Karpas-422 (cell line): ENCODE data around the gene LRRC27. TPM values are rescaled to one million over a fixed set of nuclear protein-coding genes. Genes with fewer than 3 reads are reported as not detected.

Experiments used
- DNase-seq: peaks from one replicate; pipeline ENCODE4 v3.0.0-alpha.2; 2015
- H2AFZ ChIP-seq: fragments of 200-600 bp; sonication (generic); 2 replicates; pipeline ENCODE4 v1.6.1; 2014; ENCODE audit warnings: antibody characterized with exemption, low read length, mixed read lengths
- H3K27ac ChIP-seq: fragments of 200-600 bp; sonication (generic); 2 replicates; pipeline ENCODE4 v1.5.1; 2014; ENCODE audit warnings: mild to moderate bottlenecking, low read length, moderate library complexity
- H3K27me3 ChIP-seq: fragments of 200-600 bp; sonication (generic); 2 replicates; pipeline ENCODE4 v1.6.1; 2014; ENCODE audit warnings: low read length, mixed read lengths
- H3K36me3 ChIP-seq: fragments of 200-600 bp; sonication (generic); 2 replicates; pipeline ENCODE4 v1.6.1; 2014; ENCODE audit warnings: low read length, mixed read lengths; ENCODE audit not compliant: insufficient read depth
- H3K4me1 ChIP-seq: fragments of 200-600 bp; sonication (generic); 2 replicates; pipeline ENCODE4 v1.6.1; 2014; ENCODE audit warnings: mild to moderate bottlenecking, low read length, mixed read lengths
- H3K4me2 ChIP-seq: fragments of 200-600 bp; sonication (generic); 2 replicates; pipeline ENCODE4 v1.6.1; 2014; ENCODE audit warnings: low read length, low read depth, mild to moderate bottlenecking; ENCODE audit not compliant: poor library complexity, severe bottlenecking
- H3K4me3 ChIP-seq: fragments of 200-600 bp; sonication (generic); 2 replicates; pipeline ENCODE4 v1.5.1; 2014; ENCODE audit warnings: mild to moderate bottlenecking, antibody characterized with exemption, low read length, mixed read lengths
- H3K79me2 ChIP-seq: fragments of 200-600 bp; sonication (generic); 2 replicates; pipeline ENCODE4 v1.6.1; 2014; ENCODE audit warnings: mild to moderate bottlenecking, low read length, mixed read lengths
- H3K9ac ChIP-seq: fragments of 200-600 bp; sonication (generic); 2 replicates; pipeline ENCODE4 v1.6.0; 2014; ENCODE audit warnings: low read length
- H3K9me2 ChIP-seq: fragments of 200-600 bp; sonication (generic), shearing (Covaris generic); replicated peaks from 2 replicates; pipeline ENCODE4 v1.6.0; 2014; ENCODE audit warnings: mild to moderate bottlenecking, low read length, moderate library complexity; ENCODE audit not compliant: insufficient read depth
- H3K9me3 ChIP-seq: fragments of 300-700, 200-600 bp; sonication (generic); 2 replicates; pipeline ENCODE4 v1.6.1; 2014; ENCODE audit warnings: low read length, mixed read lengths
- H4K20me1 ChIP-seq: fragments of 200-600 bp; sonication (generic); 2 replicates; pipeline ENCODE4 v1.6.1; 2014; ENCODE audit warnings: mild to moderate bottlenecking, antibody characterized with exemption, low read length, low read depth; ENCODE audit not compliant: insufficient read depth
- total RNA-seq: library from RNA; depleted of rRNA; stranded (reverse); fragments of >200 nt; shearing (Covaris generic); gene quantifications from 2 replicates; pipeline ENCODE4 v1.2.3, GENCODE V29; 2014; ENCODE audit warnings: low replicate concordance

Gene LRRC27
- total RNA-seq, 1 experiment from 2014 or later = 2.2 TPM

DNA sequence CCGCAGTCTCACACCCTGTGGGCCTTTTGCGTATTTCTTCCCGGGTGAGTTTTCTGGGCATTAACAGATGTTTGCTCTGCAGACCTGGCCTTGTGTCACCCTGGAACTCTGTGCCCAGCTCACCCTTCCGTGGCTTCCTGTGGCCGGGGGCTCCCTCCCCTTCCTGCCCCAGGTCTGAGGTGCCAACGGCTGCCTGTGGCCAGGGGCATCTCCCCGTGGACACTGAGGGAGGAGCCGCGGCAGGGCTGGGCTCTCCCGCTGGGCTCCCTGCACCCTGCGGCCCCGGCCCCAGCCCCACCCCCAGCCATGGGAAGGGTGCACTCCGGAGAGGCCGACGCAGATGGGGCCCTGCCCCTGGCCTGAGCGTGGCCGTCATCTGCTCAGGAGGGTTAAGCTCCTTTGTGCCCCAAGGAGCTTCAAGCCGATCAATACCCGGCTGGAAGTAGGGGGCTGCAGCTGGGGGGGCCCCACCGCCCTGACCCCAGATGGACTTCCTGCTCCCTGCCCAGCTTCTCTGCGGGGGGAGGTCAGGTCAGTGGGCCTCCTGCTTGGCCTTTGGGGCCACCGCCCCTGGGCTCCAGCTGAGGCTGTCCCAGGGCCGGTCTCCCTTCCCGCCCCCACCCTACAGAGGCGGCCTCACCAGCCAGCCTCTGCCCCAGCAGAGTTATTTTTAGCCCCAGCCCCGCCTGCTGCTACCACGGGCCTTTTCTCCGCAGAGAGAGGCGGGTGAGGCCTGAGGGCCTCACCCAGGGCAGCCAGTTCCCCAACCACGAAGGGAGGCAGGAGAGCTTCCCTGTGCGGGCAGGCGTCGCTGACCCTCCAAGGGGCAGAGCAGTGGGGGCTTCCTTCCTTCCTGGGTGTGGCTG lies 89.2 kb downstream of the LRRC27 start:
- peaks cover 57% of the 10 kb centered on the region for H3K4me1 ChIP-seq

DNA sequence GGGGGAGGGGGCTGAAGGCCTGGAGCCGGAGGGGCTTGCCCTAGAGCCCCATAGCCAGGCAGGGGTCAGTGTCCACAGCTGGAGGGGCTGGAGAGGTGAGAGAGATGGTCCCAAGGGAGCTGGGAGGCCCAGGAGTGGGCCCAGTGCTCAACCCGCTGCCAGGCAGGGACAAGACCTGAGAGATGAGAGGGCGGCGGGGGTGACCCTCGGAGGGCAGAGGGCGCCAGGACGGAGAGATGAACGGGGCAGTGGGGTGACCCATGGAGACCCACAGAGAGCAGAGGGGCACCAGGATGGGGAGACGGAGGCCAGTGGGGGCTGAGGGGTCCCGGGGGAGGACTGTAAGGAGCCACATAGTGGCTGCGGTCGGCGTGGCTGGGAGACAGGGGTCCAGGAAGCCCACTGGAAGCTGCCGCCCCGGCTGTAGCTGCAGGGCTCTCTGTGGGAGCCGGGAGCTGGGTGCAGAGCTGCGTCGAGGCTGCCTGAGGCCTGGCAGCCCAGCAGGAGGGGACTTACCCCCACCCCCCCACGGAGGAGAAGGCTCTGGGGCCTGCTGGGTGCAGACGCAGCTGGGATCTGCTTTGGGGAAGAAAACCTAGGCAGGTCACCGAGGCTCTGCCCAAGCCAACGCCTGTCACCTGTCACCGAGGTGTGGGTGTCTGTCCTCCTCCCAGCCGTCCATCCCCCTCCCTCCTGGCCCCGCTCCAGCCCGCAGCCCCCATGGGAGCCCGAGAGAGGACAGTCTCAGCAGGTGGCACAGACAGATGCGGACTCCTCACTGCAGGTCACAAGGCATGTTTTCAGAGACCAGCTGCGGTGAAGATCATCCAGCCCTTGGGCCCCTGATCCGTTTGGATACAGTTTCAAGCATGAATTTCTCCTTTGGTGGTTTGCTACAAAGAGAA lies 90.1 kb downstream of the LRRC27 start:
- no peaks in the 10 kb centered on the region for H3K9me2 ChIP-seq
- no peaks in the 10 kb centered on the region for H3K36me3 ChIP-seq
- peak overlapping the region; percentile 36; the same call in 1 of the 2 replicates for H3K4me3 ChIP-seq
- no peak overlapping the region for H2AFZ ChIP-seq
- H3K9me3 ChIP-seq = no peaks in the 10 kb centered on the region
- peaks cover 57% of the 10 kb centered on the region for H3K4me1 ChIP-seq
- H4K20me1 ChIP-seq = no peaks in the 10 kb centered on the region; the same call in 1 of the 2 replicates
- no peaks in the 10 kb centered on the region for H3K79me2 ChIP-seq
- DNase-seq = peak; percentile 79
- no peaks in the 10 kb centered on the region for H3K27me3 ChIP-seq
- peak overlapping the region; percentile 53 for H3K4me2 ChIP-seq
- H3K9ac ChIP-seq = peak overlapping the region; percentile 55
- peak overlapping the region; percentile 66 for H3K27ac ChIP-seq

More for the DNA sequence above, 89.2 kb downstream of the LRRC27 start:
- no peaks in the 10 kb centered on the region for H3K9me3 ChIP-seq
- H3K9me2 ChIP-seq = no peaks in the 10 kb centered on the region
- H3K36me3 ChIP-seq = no peaks in the 10 kb centered on the region
- peak overlapping the region; percentile 55 for H3K9ac ChIP-seq
- DNase-seq = no peak
- no peak overlapping the region for H2AFZ ChIP-seq
- peak overlapping the region; percentile 36; the same call in 1 of the 2 replicates for H3K4me3 ChIP-seq
- peak overlapping the region; percentile 53 for H3K4me2 ChIP-seq
- H3K27me3 ChIP-seq = no peaks in the 10 kb centered on the region
- H3K27ac ChIP-seq = peak overlapping the region; percentile 66
- no peaks in the 10 kb centered on the region for H3K79me2 ChIP-seq
- no peaks in the 10 kb centered on the region; the same call in 1 of the 2 replicates for H4K20me1 ChIP-seq

DNA sequence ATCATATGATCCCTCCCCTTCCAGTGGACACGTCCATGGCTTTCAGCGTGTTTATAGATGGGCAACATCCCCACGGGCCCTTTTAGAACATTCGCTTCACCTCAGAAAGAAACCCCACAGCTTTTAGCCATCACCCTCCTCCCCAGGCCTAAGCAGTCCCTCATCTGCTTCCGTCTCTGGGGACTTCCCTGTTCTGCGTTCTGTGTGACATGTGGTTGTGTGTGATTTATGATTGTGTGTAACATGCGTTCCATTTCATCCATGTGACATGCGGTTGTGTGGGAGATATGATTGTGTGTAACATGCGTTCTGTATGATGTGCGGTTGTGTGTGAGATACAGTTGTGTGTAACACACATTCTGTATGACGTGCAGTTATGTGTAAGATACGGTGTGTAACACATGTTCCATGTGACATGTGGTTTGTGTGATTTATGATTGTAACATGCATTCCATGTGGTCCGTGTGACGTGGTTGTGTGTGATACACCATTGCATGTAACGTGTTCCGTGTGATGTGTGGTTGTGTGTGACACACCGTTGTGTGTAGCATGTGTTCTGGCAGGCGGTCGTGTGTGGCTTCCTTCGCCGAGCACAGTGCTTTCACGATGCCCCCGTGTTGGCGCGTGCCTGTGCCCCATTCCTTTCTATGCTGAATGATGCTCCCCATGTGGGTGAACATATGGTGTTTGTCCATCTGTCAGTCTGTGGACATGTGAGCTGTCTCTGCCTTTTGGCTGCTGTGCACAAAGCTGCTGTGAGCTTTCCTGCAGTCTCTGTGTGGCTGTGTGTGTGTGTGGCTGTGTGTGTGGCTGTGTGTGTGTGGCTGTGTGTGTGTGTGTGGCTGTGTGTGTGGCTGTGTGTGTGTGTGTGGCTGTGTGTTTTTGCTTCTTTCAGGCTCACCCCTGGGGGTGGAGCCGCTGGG lies 91.2 kb downstream of the LRRC27 start:
- Histone ChIP-seq H3K9me3 (no peaks in the 10 kb centered on the region), H3K79me2 (no peaks in the 10 kb centered on the region), H2AFZ (no peak overlapping the region), H3K9me2 (no peaks in the 10 kb centered on the region), H3K4me3 (no peak overlapping the region; the same call in 1 of the 2 replicates), H3K27ac (peak overlapping the region; percentile 66), H3K4me2 (peak overlapping the region; percentile 53), H3K27me3 (no peaks in the 10 kb centered on the region), H3K4me1 (peaks cover 49% of the 10 kb centered on the region), H4K20me1 (no peaks in the 10 kb centered on the region; the same call in 1 of the 2 replicates), H3K36me3 (no peaks in the 10 kb centered on the region), H3K9ac (peak overlapping the region; percentile 36)
- DNase-seq = peak; percentile 53

DNA sequence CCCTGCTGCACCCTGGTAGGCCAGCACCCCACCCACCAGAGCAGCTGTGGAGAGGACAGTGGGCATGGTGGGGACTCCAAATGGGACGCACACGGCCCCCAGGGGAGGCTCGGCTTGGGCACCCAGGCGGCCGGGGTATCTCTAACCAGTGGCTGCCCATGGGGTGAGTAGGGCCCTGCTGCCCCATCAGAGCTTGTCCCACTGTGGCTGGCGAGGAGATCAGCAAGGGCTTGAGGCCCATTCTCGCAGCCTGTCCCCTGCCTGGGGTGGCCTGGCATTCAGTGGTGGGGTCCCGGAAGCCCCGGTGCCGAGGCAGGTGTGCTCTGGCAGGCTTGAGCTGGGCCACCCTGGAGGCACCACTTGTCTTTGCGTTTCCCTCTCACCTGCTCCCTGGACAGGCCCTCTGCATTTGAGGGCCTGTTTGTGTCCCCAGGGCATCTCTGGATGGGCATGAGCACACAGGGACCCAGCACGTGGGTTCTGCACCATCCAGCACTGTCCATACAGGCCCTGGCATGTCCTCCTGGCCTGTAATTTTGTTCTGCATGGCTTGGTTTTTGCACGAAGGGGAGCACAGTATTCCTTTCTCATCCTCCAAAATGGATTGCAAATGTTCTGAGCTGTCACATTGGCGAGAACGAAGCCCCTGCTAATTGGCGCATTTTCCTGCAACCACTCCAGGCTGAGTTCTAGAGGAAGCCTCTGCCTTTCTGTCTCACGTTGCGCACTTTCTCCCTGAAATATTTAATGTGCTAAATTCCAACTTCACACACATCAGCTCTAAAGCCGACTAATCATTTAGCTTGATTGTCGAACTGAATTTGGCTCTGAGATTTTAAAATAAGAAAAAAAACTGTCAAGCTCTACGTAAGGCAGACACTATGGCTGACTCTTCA lies 92.2 kb downstream of the LRRC27 start:
- H3K4me1 ChIP-seq = peaks cover 39% of the 10 kb centered on the region
- no peaks in the 10 kb centered on the region for H3K36me3 ChIP-seq
- no peak overlapping the region for H3K4me3 ChIP-seq
- no peak overlapping the region for H2AFZ ChIP-seq
- H3K27ac ChIP-seq = no peak overlapping the region
- no peaks in the 10 kb centered on the region for H4K20me1 ChIP-seq
- H3K9ac ChIP-seq = no peak overlapping the region
- DNase-seq = no peak
- H3K9me3 ChIP-seq = no peaks in the 10 kb centered on the region
- H3K27me3 ChIP-seq = no peaks in the 10 kb centered on the region
- no peak overlapping the region for H3K4me2 ChIP-seq
- no peaks in the 10 kb centered on the region for H3K9me2 ChIP-seq
- no peaks in the 10 kb centered on the region for H3K79me2 ChIP-seq

DNA sequence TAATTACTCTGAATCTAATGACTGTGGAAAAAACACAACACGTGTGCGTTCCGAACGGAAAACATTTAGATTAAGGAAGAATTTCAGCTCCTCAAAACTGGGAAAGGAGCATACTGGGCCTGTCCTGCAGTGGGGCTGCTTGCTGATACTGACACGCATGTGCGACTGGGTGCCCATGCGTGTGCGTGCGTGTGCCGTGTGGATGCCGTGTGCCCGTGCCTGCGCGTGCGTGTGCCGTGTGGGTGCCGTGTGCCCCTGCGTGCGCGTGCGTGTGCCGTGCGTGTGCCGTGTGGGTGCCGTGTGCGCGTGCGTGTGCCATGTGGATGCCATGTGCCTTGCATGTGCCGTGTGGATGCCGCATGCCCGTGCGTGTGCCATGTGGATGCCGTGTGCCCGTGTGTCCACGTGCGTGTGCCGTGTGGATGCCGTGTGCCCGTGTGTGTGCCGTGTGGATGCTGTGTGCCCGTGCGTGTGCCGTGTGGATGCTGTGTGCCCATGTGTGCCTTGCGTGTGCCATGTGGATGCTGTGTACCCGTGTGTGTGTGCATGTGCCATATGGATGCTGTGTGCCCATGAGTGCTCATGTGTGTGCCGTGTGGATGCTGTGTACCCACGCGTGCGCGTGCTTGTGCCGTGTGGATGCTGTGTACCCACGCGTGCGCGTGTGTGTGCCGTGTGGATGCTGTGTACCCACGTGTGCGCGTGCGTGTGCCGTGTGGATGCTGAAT lies 93.2 kb downstream of the LRRC27 start:
- H2AFZ ChIP-seq = no peak overlapping the region
- H3K4me1 ChIP-seq = peaks cover 44% of the 10 kb centered on the region
- H3K36me3 ChIP-seq = no peaks in the 10 kb centered on the region
- H3K9ac ChIP-seq = no peak overlapping the region
- DNase-seq = no peak
- H3K79me2 ChIP-seq = no peaks in the 10 kb centered on the region
- no peak overlapping the region for H3K4me3 ChIP-seq
- no peaks in the 10 kb centered on the region for H3K9me3 ChIP-seq
- H3K9me2 ChIP-seq = no peaks in the 10 kb centered on the region
- no peaks in the 10 kb centered on the region for H4K20me1 ChIP-seq
- H3K4me2 ChIP-seq = no peak overlapping the region
- no peak overlapping the region for H3K27ac ChIP-seq
- H3K27me3 ChIP-seq = no peaks in the 10 kb centered on the region

DNA sequence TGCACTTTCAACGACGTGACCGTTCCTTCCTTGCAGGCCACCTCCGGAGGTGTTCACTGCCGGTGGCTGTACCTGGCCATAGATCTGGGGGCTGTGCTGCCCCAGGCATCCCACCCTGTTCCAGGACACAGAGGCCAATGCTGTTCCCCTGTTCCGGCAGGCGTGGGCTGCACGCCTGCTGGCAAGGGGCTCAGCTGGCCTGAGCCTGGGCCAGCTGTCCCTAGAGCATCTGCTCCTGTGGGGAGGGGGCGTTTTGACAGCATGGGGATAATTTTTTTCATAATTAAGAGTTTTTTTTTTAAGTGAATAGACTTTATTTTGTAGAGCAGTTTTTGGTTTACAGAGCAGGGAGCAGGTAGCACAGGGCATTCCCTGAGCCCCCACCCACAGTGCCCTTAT lies 93.8 kb downstream of the LRRC27 start:
- no peak overlapping the region for H3K9ac ChIP-seq
- no peak overlapping the region for H2AFZ ChIP-seq
- H3K9me3 ChIP-seq = no peaks in the 10 kb centered on the region
- H3K79me2 ChIP-seq = no peaks in the 10 kb centered on the region
- no peak for DNase-seq
- H3K4me3 ChIP-seq = no peak overlapping the region
- H3K36me3 ChIP-seq = no peaks in the 10 kb centered on the region
- H3K4me2 ChIP-seq = no peak overlapping the region
- H3K27ac ChIP-seq = no peak overlapping the region
- no peaks in the 10 kb centered on the region for H4K20me1 ChIP-seq
- no peaks in the 10 kb centered on the region for H3K27me3 ChIP-seq
- no peaks in the 10 kb centered on the region for H3K9me2 ChIP-seq
- H3K4me1 ChIP-seq = peaks cover 44% of the 10 kb centered on the region
